HepG2 (cell line): ENCODE measurements around the gene BBOF1. TPM values are rescaled to one million over a fixed set of nuclear protein-coding genes. Genes with fewer than 3 reads are reported as not detected.

Source experiments
- PHF21A ChIP-seq: sonication (generic); formaldehyde crosslinking; IDR thresholded peaks from 2 replicates; pipeline ENCODE4 v1.5.0; 2020; ENCODE audit warnings: mild to moderate bottlenecking, missing genetic modification reagents
- PTBP1 ChIP-seq: fragments of 200-400 bp; formaldehyde crosslinking; IDR thresholded peaks from 2 replicates; pipeline ENCODE4 v1.6.1; 2018; ENCODE audit warnings: low read length, low read depth; ENCODE audit not compliant: poor library complexity, severe bottlenecking
- SRY ChIP-seq: sonication (generic); formaldehyde crosslinking; IDR thresholded peaks from 2 replicates; pipeline ENCODE4 v1.8.0; 2022; ENCODE audit warnings: mild to moderate bottlenecking, missing genetic modification reagents
- ZBTB7A ChIP-seq: sonication (generic); formaldehyde crosslinking; IDR thresholded peaks from 2 replicates; pipeline ENCODE4 v1.8.0; 2022; ENCODE audit warnings: mild to moderate bottlenecking, missing genetic modification reagents
- ZFP41 ChIP-seq: sonication (generic); formaldehyde crosslinking; IDR thresholded peaks from 2 replicates; pipeline ENCODE4 v1.4.0; 2020; ENCODE audit warnings: mild to moderate bottlenecking, missing genetic modification reagents, borderline replicate concordance
- ZNF296 ChIP-seq: sonication (generic); formaldehyde crosslinking; conservative IDR thresholded peaks from 2 replicates; pipeline ENCODE4 v1.5.0; 2020; ENCODE audit warnings: mild to moderate bottlenecking, missing genetic modification reagents
- ZNF841 ChIP-seq: sonication (generic); formaldehyde crosslinking; IDR thresholded peaks from 2 replicates; pipeline ENCODE4 v1.8.1; 2023; ENCODE audit warnings: missing genetic modification reagents, borderline replicate concordance
- polyA plus RNA-seq, 8 experiments: library from polyadenylated mRNA; depleted of rRNA in 3 of 8; stranded (reverse) in 7 of 8; unstranded in 1 of 8; fragments of >200 nt; fragmentation: Illumina TruSeq in 4 of 8; extraction: Trizol in 4 of 8; gene quantifications; 2 replicates each; pipeline versions ENCODE4 v1.2.1 to v1.2.3, GENCODE V29; 2011 to 2016; ENCODE audit warnings: low read depth in 4 of 8, missing spikeins in 1 of 8, mixed read lengths in 1 of 8; ENCODE audit not compliant: insufficient read depth in 1 of 8
- total RNA-seq, 5 experiments: library from RNA; depleted of rRNA; stranded (reverse); fragments of >200 nt; fragmentation: Illumina TruSeq; extraction: Trizol; gene quantifications; 2 replicates each; pipeline ENCODE4 v1.2.3, GENCODE V29; 2016; ENCODE audit warnings: low read depth in 1 of 5
- TF ChIP-seq, protein P1 (sequence below), 2 experiments: fragments of 450-650 bp in 1 of 2; sonication (generic) in 1 of 2; formaldehyde crosslinking in 1 of 2; IDR thresholded peaks; 2 replicates each; pipeline versions ENCODE4 v1.6.1 to v1.8.0; 2016 to 2022; ENCODE audit warnings: antibody characterized with exemption in 1 of 2, mild to moderate bottlenecking in 1 of 2, missing genetic modification reagents in 1 of 2
- TF ChIP-seq, protein P2 (sequence below): sonication (generic); formaldehyde crosslinking; conservative IDR thresholded peaks from 2 replicates; pipeline ENCODE4 v1.4.0; 2020; ENCODE audit warnings: missing genetic modification reagents
- TF ChIP-seq, protein P3 (sequence below): IDR thresholded peaks from 2 replicates; pipeline ENCODE4 v1.6.1; 2012; ENCODE audit warnings: inconsistent platforms
- TF ChIP-seq, protein P4 (sequence below): sonication (generic); formaldehyde crosslinking; IDR thresholded peaks from 2 replicates; pipeline ENCODE4 v1.5.0; 2020; ENCODE audit warnings: mild to moderate bottlenecking, missing genetic modification reagents, moderate library complexity
- TF ChIP-seq, protein P5 (sequence below): IDR thresholded peaks from 2 replicates; pipeline ENCODE4 v1.6.1; 2016

BBOF1 gene
- total and polyA plus RNA-seq, 2 of the 13 experiments (the other 11 are each of a cell fraction or from before 2014, with no cell fraction given): 1.6 to 2.3 TPM

DNA sequence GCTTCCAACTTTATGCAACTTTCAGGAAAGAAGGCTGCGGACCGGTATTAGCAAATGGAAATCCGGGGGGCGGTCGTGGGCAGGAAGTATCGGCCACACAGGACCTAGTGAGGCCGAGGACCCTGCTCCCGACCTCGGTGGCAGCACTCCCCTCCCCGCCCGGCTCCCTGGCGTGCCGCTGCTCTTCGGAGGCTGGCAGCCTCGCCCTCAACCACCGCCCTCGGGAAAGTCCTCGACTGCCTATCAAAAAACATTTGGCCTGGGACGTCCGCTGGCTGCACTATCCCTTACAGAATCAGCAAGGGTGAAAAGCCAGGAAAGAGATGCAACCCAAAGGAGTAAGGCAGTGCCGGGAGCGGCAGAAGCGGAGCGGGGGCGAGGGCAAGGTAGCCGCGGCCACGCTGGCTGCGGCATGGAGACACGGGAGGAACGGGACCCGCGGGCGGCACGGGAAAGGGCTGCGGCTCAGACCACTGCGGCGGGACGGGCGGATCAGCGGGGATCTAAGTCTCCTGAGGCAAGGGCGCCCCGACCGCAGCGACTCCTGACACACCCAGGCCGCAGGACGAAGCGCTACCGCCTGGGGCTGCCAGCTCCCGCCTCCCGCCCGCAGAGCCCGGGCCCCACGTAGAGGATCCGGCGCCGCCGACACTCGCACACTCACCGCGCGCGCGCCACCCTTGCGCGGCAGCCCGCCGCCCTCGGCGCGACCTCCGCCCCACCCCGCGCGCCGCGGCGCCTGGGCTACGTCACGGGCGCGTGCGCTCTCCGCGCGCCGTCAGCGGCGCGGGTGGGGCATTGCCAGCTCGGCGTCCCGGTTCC, at the start of gene BBOF1, which contains the start of gene ENTPD5 (continued):
- TF ChIP-seq, protein P1, sequence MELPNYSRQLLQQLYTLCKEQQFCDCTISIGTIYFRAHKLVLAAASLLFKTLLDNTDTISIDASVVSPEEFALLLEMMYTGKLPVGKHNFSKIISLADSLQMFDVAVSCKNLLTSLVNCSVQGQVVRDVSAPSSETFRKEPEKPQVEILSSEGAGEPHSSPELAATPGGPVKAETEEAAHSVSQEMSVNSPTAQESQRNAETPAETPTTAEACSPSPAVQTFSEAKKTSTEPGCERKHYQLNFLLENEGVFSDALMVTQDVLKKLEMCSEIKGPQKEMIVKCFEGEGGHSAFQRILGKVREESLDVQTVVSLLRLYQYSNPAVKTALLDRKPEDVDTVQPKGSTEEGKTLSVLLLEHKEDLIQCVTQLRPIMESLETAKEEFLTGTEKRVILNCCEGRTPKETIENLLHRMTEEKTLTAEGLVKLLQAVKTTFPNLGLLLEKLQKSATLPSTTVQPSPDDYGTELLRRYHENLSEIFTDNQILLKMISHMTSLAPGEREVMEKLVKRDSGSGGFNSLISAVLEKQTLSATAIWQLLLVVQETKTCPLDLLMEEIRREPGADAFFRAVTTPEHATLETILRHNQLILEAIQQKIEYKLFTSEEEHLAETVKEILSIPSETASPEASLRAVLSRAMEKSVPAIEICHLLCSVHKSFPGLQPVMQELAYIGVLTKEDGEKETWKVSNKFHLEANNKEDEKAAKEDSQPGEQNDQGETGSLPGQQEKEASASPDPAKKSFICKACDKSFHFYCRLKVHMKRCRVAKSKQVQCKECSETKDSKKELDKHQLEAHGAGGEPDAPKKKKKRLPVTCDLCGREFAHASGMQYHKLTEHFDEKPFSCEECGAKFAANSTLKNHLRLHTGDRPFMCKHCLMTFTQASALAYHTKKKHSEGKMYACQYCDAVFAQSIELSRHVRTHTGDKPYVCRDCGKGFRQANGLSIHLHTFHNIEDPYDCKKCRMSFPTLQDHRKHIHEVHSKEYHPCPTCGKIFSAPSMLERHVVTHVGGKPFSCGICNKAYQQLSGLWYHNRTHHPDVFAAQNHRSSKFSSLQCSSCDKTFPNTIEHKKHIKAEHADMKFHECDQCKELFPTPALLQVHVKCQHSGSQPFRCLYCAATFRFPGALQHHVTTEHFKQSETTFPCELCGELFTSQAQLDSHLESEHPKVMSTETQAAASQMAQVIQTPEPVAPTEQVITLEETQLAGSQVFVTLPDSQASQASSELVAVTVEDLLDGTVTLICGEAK (IDR thresholded peaks at IDR 0.05): no peak
- TF ChIP-seq, protein P1 (CRISPR knock-in tag; IDR thresholded peaks at IDR 0.05): peak; percentile 67
- TF ChIP-seq ZNF296 (no peak), ZBTB7A (CRISPR knock-in tag) (no peak; the same call in 1 of the 2 replicates), PTBP1 (peak; percentile 71), ZNF841 (CRISPR knock-in tag) (no peak), PHF21A (CRISPR knock-in tag) (peak; percentile 52; the same call in 1 of the 2 replicates), SRY (peak; percentile 90; the same call in 1 of the 2 replicates), ZFP41 (CRISPR knock-in tag) (no peak)
- TF ChIP-seq, protein P2, sequence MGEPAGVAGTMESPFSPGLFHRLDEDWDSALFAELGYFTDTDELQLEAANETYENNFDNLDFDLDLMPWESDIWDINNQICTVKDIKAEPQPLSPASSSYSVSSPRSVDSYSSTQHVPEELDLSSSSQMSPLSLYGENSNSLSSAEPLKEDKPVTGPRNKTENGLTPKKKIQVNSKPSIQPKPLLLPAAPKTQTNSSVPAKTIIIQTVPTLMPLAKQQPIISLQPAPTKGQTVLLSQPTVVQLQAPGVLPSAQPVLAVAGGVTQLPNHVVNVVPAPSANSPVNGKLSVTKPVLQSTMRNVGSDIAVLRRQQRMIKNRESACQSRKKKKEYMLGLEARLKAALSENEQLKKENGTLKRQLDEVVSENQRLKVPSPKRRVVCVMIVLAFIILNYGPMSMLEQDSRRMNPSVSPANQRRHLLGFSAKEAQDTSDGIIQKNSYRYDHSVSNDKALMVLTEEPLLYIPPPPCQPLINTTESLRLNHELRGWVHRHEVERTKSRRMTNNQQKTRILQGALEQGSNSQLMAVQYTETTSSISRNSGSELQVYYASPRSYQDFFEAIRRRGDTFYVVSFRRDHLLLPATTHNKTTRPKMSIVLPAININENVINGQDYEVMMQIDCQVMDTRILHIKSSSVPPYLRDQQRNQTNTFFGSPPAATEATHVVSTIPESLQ: no peak
- TF ChIP-seq, protein P3, sequence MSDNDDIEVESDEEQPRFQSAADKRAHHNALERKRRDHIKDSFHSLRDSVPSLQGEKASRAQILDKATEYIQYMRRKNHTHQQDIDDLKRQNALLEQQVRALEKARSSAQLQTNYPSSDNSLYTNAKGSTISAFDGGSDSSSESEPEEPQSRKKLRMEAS: peak; percentile 78
- TF ChIP-seq, protein P4, sequence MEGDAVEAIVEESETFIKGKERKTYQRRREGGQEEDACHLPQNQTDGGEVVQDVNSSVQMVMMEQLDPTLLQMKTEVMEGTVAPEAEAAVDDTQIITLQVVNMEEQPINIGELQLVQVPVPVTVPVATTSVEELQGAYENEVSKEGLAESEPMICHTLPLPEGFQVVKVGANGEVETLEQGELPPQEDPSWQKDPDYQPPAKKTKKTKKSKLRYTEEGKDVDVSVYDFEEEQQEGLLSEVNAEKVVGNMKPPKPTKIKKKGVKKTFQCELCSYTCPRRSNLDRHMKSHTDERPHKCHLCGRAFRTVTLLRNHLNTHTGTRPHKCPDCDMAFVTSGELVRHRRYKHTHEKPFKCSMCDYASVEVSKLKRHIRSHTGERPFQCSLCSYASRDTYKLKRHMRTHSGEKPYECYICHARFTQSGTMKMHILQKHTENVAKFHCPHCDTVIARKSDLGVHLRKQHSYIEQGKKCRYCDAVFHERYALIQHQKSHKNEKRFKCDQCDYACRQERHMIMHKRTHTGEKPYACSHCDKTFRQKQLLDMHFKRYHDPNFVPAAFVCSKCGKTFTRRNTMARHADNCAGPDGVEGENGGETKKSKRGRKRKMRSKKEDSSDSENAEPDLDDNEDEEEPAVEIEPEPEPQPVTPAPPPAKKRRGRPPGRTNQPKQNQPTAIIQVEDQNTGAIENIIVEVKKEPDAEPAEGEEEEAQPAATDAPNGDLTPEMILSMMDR (CRISPR knock-in tag): 0 out of 2 replicates have a peak, but pooled peaks have one; percentile 2
- TF ChIP-seq, protein P5, sequence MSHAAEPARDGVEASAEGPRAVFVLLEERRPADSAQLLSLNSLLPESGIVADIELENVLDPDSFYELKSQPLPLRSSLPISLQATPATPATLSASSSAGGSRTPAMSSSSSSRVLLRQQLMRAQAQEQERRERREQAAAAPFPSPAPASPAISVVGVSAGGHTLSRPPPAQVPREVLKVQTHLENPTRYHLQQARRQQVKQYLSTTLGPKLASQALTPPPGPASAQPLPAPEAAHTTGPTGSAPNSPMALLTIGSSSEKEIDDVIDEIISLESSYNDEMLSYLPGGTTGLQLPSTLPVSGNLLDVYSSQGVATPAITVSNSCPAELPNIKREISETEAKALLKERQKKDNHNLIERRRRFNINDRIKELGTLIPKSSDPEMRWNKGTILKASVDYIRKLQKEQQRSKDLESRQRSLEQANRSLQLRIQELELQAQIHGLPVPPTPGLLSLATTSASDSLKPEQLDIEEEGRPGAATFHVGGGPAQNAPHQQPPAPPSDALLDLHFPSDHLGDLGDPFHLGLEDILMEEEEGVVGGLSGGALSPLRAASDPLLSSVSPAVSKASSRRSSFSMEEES: no peak
